ENCODE data around the gene CAVIN2. TPM values are rescaled to one million over a fixed set of nuclear protein-coding genes. Genes with fewer than 3 reads are reported as not detected.
A peak's percentile ranks its signal among the peaks of the same experiment; 100 is the strongest.

CAVIN2 gene
- total and polyA plus RNA-seq, 9 of the 15 experiments (the other 6 are each of a cell fraction or from before 2014, with no cell fraction given): 20.6 to 92.4 (median 69.0) TPM

DNA sequence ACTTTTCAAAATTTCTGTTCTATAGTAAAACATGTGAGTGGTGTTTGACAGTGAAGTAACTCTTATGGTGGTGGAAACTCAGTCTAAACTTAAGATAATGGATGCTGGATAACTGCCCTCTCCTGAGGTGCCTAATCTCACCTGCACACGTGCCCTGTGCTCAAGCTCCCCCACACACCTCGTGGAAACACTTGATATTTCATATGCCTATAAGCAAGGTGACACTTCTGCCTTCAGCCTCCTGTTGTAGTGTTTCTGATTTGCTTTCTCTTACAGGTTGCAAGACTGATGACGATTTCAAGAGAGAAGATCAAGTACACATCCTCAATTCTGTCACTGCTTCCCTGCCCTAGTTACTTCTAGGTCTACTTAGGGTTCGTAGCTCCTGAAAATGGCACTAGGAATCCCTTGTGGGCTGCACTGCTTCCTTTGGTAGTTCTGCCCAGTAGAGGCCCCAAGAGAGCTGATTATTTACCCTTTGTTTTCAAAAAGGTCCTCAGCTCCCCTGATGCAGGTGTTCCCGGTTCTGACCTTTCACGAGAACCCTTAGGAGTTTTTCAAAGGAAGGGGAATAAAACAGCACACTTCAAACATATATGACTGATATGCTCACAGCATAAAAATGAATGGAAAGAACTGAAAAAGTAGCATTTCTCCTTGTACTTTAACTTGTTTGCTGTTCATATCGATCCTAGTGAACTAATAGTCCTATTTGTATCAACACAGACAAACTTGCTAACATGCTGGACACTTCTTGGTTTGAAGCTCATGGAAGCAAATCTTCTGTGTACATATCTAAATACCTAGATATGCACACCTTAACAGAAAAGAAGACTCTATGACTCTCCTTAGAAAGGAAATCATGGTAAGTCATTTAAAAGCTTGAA, 6.7 kb downstream of the CAVIN2 start (continued):
- TF ChIP-seq NR2C1 (IDR thresholded peaks at IDR 0.05) (no peak), NR2C1 (tag; IDR thresholded peaks at IDR 0.05) (no peak), TCF7L2 (IDR thresholded peaks at IDR 0.05; ENCODE audit: low read depth, low read length) (no peak), RFX1 (IDR thresholded peaks at IDR 0.05) (no peak), MED1 (CRISPR knock-in tag; IDR thresholded peaks at IDR 0.05; ENCODE audit: borderline replicate concordance) (no peak), ZNF436 (CRISPR knock-in tag; IDR thresholded peaks at IDR 0.05) (no peak), XRCC3 (IDR thresholded peaks at IDR 0.05) (no peak), FOXM1 (IDR thresholded peaks at IDR 0.05; ENCODE audit: low read depth) (no peak), FOXM1 (CRISPR knock-in tag; IDR thresholded peaks at IDR 0.05; ENCODE audit: low read depth) (no peak), L3MBTL2 (IDR thresholded peaks at IDR 0.05) (peak; percentile 79), ZNF41 (CRISPR knock-in tag; conservative IDR thresholded peaks at IDR 0.05) (no peak), NCOR1 (IDR thresholded peaks at IDR 0.05) (no peak), POLR3G (IDR thresholded peaks at IDR 0.05; ENCODE audit: extremely low read depth, insufficient read length, insufficient replicate concordance) (no peak), POLR2AphosphoS2 (IDR thresholded peaks at IDR 0.05; ENCODE audit: low read length) (no peak), FOXK2 (conservative IDR thresholded peaks at IDR 0.05 in 1 of 2, IDR thresholded peaks at IDR 0.05 in 1 of 2; ENCODE audit: low read depth in 2 of 2) (no peak), FOXA1 (IDR thresholded peaks at IDR 0.05; ENCODE audit: borderline replicate concordance) (no peak)
- TF ChIP-seq, protein P1, sequence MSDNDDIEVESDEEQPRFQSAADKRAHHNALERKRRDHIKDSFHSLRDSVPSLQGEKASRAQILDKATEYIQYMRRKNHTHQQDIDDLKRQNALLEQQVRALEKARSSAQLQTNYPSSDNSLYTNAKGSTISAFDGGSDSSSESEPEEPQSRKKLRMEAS (CRISPR knock-in tag; IDR thresholded peaks at IDR 0.05): peak; percentile 30; the same call in 1 of the 2 replicates
- TF ChIP-seq, protein P2, sequence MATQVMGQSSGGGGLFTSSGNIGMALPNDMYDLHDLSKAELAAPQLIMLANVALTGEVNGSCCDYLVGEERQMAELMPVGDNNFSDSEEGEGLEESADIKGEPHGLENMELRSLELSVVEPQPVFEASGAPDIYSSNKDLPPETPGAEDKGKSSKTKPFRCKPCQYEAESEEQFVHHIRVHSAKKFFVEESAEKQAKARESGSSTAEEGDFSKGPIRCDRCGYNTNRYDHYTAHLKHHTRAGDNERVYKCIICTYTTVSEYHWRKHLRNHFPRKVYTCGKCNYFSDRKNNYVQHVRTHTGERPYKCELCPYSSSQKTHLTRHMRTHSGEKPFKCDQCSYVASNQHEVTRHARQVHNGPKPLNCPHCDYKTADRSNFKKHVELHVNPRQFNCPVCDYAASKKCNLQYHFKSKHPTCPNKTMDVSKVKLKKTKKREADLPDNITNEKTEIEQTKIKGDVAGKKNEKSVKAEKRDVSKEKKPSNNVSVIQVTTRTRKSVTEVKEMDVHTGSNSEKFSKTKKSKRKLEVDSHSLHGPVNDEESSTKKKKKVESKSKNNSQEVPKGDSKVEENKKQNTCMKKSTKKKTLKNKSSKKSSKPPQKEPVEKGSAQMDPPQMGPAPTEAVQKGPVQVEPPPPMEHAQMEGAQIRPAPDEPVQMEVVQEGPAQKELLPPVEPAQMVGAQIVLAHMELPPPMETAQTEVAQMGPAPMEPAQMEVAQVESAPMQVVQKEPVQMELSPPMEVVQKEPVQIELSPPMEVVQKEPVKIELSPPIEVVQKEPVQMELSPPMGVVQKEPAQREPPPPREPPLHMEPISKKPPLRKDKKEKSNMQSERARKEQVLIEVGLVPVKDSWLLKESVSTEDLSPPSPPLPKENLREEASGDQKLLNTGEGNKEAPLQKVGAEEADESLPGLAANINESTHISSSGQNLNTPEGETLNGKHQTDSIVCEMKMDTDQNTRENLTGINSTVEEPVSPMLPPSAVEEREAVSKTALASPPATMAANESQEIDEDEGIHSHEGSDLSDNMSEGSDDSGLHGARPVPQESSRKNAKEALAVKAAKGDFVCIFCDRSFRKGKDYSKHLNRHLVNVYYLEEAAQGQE (IDR thresholded peaks at IDR 0.05; ENCODE audit: borderline replicate concordance): peak; percentile 4; the same call in 1 of the 2 replicates
- TF ChIP-seq, protein P2 (CRISPR knock-in tag; IDR thresholded peaks at IDR 0.05; ENCODE audit: low read depth): no peak
- TF ChIP-seq, protein P3, sequence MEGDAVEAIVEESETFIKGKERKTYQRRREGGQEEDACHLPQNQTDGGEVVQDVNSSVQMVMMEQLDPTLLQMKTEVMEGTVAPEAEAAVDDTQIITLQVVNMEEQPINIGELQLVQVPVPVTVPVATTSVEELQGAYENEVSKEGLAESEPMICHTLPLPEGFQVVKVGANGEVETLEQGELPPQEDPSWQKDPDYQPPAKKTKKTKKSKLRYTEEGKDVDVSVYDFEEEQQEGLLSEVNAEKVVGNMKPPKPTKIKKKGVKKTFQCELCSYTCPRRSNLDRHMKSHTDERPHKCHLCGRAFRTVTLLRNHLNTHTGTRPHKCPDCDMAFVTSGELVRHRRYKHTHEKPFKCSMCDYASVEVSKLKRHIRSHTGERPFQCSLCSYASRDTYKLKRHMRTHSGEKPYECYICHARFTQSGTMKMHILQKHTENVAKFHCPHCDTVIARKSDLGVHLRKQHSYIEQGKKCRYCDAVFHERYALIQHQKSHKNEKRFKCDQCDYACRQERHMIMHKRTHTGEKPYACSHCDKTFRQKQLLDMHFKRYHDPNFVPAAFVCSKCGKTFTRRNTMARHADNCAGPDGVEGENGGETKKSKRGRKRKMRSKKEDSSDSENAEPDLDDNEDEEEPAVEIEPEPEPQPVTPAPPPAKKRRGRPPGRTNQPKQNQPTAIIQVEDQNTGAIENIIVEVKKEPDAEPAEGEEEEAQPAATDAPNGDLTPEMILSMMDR (IDR thresholded peaks at IDR 0.05 in 2 of 3, conservative IDR thresholded peaks at IDR 0.05 in 1 of 3; ENCODE audit: insufficient read depth in 2 of 3, low read depth in 1 of 3, low read length in 3 of 3): peak; percentile 11 to 45 (median 45); a peak in 4 of 6 replicates

All from K562 (cell line).